Smooth muscle cell (in vitro differentiated cells): Measurements from ENCODE around the gene GUCD1. TPM values are rescaled to one million over a fixed set of nuclear protein-coding genes. Genes with fewer than 3 reads are reported as not detected.

Experiments used
- DNase-seq: peaks from one replicate; lab custom pipeline; 2025; ENCODE audit not compliant: unreplicated experiment; lab: John Stamatoyannopoulos, UW
- H2AFZ ChIP-seq: fragments of 200-600 bp; sonication (generic); 2 replicates; pipeline ENCODE4 v1.6.0; 2016; ENCODE audit warnings: antibody characterized with exemption, low read depth, mild to moderate bottlenecking
- H3F3A ChIP-seq: fragments of 200-600 bp; sonication (generic); 2 replicates; pipeline ENCODE4 v1.6.0; 2017; ENCODE audit warnings: antibody characterized with exemption, low read depth
- H3K27ac ChIP-seq: fragments of 200-600 bp; sonication (generic); 2 replicates; pipeline ENCODE4 v1.5.1; 2016; ENCODE audit warnings: low read depth, mild to moderate bottlenecking
- H3K27me3 ChIP-seq: fragments of 200-600 bp; sonication (generic); 2 replicates; pipeline ENCODE4 v1.6.1; 2016; ENCODE audit warnings: low read depth, mild to moderate bottlenecking
- H3K36me3 ChIP-seq: fragments of 200-600 bp; sonication (generic); 2 replicates; pipeline ENCODE4 v1.5.1; 2016; ENCODE audit warnings: low read depth
- H3K4me1 ChIP-seq: fragments of 200-600 bp; sonication (generic); 2 replicates; pipeline ENCODE4 v1.5.1; 2016; ENCODE audit warnings: low read depth
- H3K4me2 ChIP-seq: fragments of 200-600 bp; sonication (generic); 2 replicates; pipeline ENCODE4 v1.6.0; 2016; ENCODE audit warnings: mild to moderate bottlenecking
- H3K4me3 ChIP-seq: fragments of 200-600 bp; sonication (generic); 2 replicates; pipeline ENCODE4 v1.5.1; 2016; ENCODE audit warnings: mild to moderate bottlenecking
- H3K79me2 ChIP-seq: fragments of 200-600 bp; sonication (generic); 2 replicates; pipeline ENCODE4 v1.6.0; 2016; ENCODE audit warnings: low read depth, mild to moderate bottlenecking
- H3K9ac ChIP-seq: fragments of 200-600 bp; sonication (generic); 2 replicates; pipeline ENCODE4 v1.6.0; 2016; ENCODE audit warnings: low read depth
- H3K9me3 ChIP-seq: fragments of 200-600 bp; sonication (generic); replicated peaks from 2 replicates; pipeline ENCODE4 v1.5.1; 2016; ENCODE audit warnings: low read depth
- H4K20me1 ChIP-seq: fragments of 200-600 bp; sonication (generic); 2 replicates; pipeline ENCODE4 v1.6.0; 2016; ENCODE audit warnings: low read depth
- CTCF ChIP-seq: fragments of 200-600 bp; sonication (generic); IDR thresholded peaks from 2 replicates; pipeline ENCODE4 v1.5.1; 2017; ENCODE audit warnings: borderline replicate concordance, mild to moderate bottlenecking, antibody characterized with exemption; ENCODE audit not compliant: insufficient read depth, poor library complexity, severe bottlenecking
- WGBS: methylation state at CpG from one replicate; pipeline ENCODE4 v1.1.7; 2016; ENCODE audit warnings: low lambda C conversion rate; 5-methylcytosine and 5-hydroxymethylcytosine counted together
- polyA plus RNA-seq: library from polyadenylated mRNA; unstranded; fragments of >200 nt; fragmentation: Nextera tagmentation; extraction: Ambion mirVana; gene quantifications from 2 replicates; pipeline ENCODE4 v1.2.1, GENCODE V29; 2016
- total RNA-seq: library from RNA; depleted of rRNA; stranded (reverse); fragments of >200 nt; gene quantifications from 2 replicates; pipeline ENCODE4 v1.2.3, GENCODE V29; 2014

Gene GUCD1
- total and polyA plus RNA-seq, 2 experiments from 2014 or later = 54.3 to 56.0 TPM

GRCh38 chr22:24584166-24584790 lies 29.3 kb upstream of the GUCD1 start:
- Histone ChIP-seq H3K4me2 (no peak overlapping the region), H4K20me1 (no peaks in the 10 kb centered on the region), H3K9me3 (no peaks in the 10 kb centered on the region), H3K27ac (peak overlapping the region; percentile 21), H3K79me2 (no peaks in the 10 kb centered on the region), H3K9ac (no peak overlapping the region), H3K36me3 (no peaks in the 10 kb centered on the region), H3K4me3 (no peak overlapping the region), H3F3A (peaks cover 9% of the 10 kb centered on the region), H2AFZ (no peak overlapping the region), H3K4me1 (no peaks in the 10 kb centered on the region), H3K27me3 (no peaks in the 10 kb centered on the region)
- no peak for TF ChIP-seq CTCF
- 91% methylated on average over 5 of the region's 5 CpGs for WGBS
- DNase-seq = no peak

- Histone ChIP-seq H3K9me3 (no peaks in the 10 kb centered on the region), H3K27ac (peak overlapping the region; percentile 21), H3K36me3 (no peaks in the 10 kb centered on the region), H3F3A (peaks cover 13% of the 10 kb centered on the region), H3K4me1 (no peaks in the 10 kb centered on the region), H3K9ac (no peak overlapping the region), H3K4me3 (no peak overlapping the region), H4K20me1 (no peaks in the 10 kb centered on the region), H3K4me2 (no peak overlapping the region), H2AFZ (no peak overlapping the region), H3K27me3 (no peaks in the 10 kb centered on the region), H3K79me2 (no peaks in the 10 kb centered on the region)
- no peak for TF ChIP-seq CTCF
- no peak for DNase-seq
- 77% methylated on average over 19 of the region's 19 CpGs for WGBS
Measured at GRCh38 chr22:24583221-24584165, 28.6 kb upstream of the GUCD1 start.

GRCh38 chr22:24582056-24582814 lies 27.3 kb upstream of the GUCD1 start:
- no peak overlapping the region for H2AFZ ChIP-seq
- no peak for DNase-seq
- H3K9me3 ChIP-seq = no peaks in the 10 kb centered on the region
- no peaks in the 10 kb centered on the region for H4K20me1 ChIP-seq
- H3K79me2 ChIP-seq = no peaks in the 10 kb centered on the region
- no peaks in the 10 kb centered on the region for H3K4me1 ChIP-seq
- TF ChIP-seq CTCF = no peak
- H3K27me3 ChIP-seq = no peaks in the 10 kb centered on the region
- peaks cover 25% of the 10 kb centered on the region for H3F3A ChIP-seq
- H3K36me3 ChIP-seq = no peaks in the 10 kb centered on the region
- H3K27ac ChIP-seq = no peak overlapping the region
- H3K4me2 ChIP-seq = no peak overlapping the region
- H3K9ac ChIP-seq = no peak overlapping the region
- no peak overlapping the region for H3K4me3 ChIP-seq
- 97% methylated on average over 12 of the region's 12 CpGs for WGBS
